ENCODE measurements around the gene DGKA.

DNA sequence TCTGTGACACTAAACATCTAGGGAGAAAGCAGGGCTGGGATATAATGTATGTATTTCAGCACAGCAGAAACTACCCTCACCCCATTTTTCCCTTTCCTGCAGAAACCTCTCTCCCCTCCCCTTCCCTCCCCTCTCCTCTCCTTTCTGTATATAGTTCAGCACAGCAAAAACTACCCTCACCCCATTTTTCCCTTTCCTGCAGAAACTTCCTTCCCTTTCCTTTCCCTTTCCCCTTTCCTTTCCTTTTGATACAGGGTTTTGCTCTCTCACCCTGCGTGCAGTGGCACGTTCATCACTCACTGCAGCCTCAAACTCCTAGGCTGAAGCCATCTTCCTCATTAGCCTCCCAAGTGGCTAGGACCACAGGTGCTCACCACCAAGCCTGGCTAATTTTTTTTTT is 32.8 kb downstream of the DGKA start:
- TF ChIP-seq CTCF (conservative IDR thresholded peaks at IDR 0.05; ENCODE audit: low read depth, low read length) (no peak), EZH2 (IDR thresholded peaks at IDR 0.05; ENCODE audit: low read length, unreplicated experiment) (no peak), EZH2phosphoT487 (IDR thresholded peaks at IDR 0.05; ENCODE audit: borderline replicate concordance, low read length) (no peak)

All from PC-3 (cell line).